Hepatocyte (in vitro differentiated cells): ENCODE results near the gene PCGF2. TPM values are rescaled to one million over a fixed set of nuclear protein-coding genes. Genes with fewer than 3 reads are reported as not detected.
A peak's percentile ranks its signal among the peaks of the same experiment; 100 is the strongest.

Experiments used
- DNase-seq: peaks from one replicate; pipeline ENCODE4 v3.0.0-alpha.2; 2016; ENCODE audit warnings: low spot score
- H2AFZ ChIP-seq: fragments of 200-600 bp; sonication (generic); 2 replicates; pipeline ENCODE4 v1.6.0; 2016; ENCODE audit warnings: antibody characterized with exemption, mild to moderate bottlenecking
- H3K27ac ChIP-seq: fragments of 200-600 bp; sonication (generic); 2 replicates; pipeline ENCODE4 v1.5.1; 2016; ENCODE audit warnings: mild to moderate bottlenecking
- H3K27me3 ChIP-seq: fragments of 200-600 bp; sonication (generic); 2 replicates; pipeline ENCODE4 v1.6.1; 2016
- H3K36me3 ChIP-seq: fragments of 200-600 bp; sonication (generic); replicated peaks from 2 replicates; pipeline ENCODE4 v1.5.1; 2016; ENCODE audit warnings: low read depth; ENCODE audit not compliant: insufficient read depth
- H3K4me1 ChIP-seq: fragments of 200-600 bp; sonication (generic); 2 replicates; pipeline ENCODE4 v1.5.1; 2016; ENCODE audit warnings: mild to moderate bottlenecking, moderate library complexity; ENCODE audit not compliant: insufficient read depth
- H3K4me2 ChIP-seq: fragments of 200-600 bp; sonication (generic); 2 replicates; pipeline ENCODE4 v1.6.0; 2016
- H3K4me3 ChIP-seq: fragments of 200-600 bp; sonication (generic); 2 replicates; pipeline ENCODE4 v1.5.1; 2016; ENCODE audit warnings: mild to moderate bottlenecking
- H3K79me2 ChIP-seq: fragments of 200-600 bp; sonication (generic); 2 replicates; pipeline ENCODE4 v1.6.0; 2017; ENCODE audit warnings: mild to moderate bottlenecking
- H3K9me2 ChIP-seq: fragments of 200-600 bp; sonication (generic); replicated peaks from 2 replicates; pipeline ENCODE4 v1.6.0; 2017; ENCODE audit warnings: mild to moderate bottlenecking; ENCODE audit not compliant: insufficient read depth
- H3K9me3 ChIP-seq: fragments of 200-600 bp; sonication (generic); 2 replicates; pipeline ENCODE4 v1.5.1; 2016; ENCODE audit warnings: low read depth, mild to moderate bottlenecking
- H4K20me1 ChIP-seq: fragments of 200-600 bp; sonication (generic); 2 replicates; pipeline ENCODE4 v1.6.0; 2016; ENCODE audit warnings: mild to moderate bottlenecking; ENCODE audit not compliant: insufficient read depth, poor library complexity, severe bottlenecking
- CTCF ChIP-seq: fragments of 200-600 bp; sonication (generic); IDR thresholded peaks from 2 replicates; pipeline ENCODE4 v1.5.1; 2016; ENCODE audit warnings: antibody characterized with exemption, mild to moderate bottlenecking; ENCODE audit not compliant: poor library complexity
- EZH2 ChIP-seq: fragments of 200-600 bp; sonication (generic); IDR thresholded peaks from 2 replicates; pipeline ENCODE4 v1.6.1; 2016; ENCODE audit warnings: antibody characterized with exemption, mild to moderate bottlenecking, borderline replicate concordance
- EZH2phosphoT487 ChIP-seq: fragments of 200-600 bp; sonication (generic); IDR thresholded peaks from one replicate; pipeline ENCODE4 v1.6.1; 2018; ENCODE audit warnings: antibody characterized with exemption, mild to moderate bottlenecking, low read depth, moderate library complexity; ENCODE audit not compliant: unreplicated experiment, severe bottlenecking
- WGBS: methylation state at CpG from one replicate; pipeline ENCODE4 v1.1.6; 2016; ENCODE audit warnings: low lambda C conversion rate; ENCODE audit errors: missing lambda C conversion rate; 5-methylcytosine and 5-hydroxymethylcytosine counted together
- polyA plus RNA-seq: library from polyadenylated mRNA; unstranded; fragments of >200 nt; fragmentation: Nextera tagmentation; extraction: Ambion mirVana; gene quantifications from 2 replicates; pipeline ENCODE4 v1.2.1, GENCODE V29; 2016
- total RNA-seq: library from RNA; depleted of rRNA; stranded (reverse); fragments of >200 nt; gene quantifications from 2 replicates; pipeline ENCODE4 v1.2.3, GENCODE V29; 2014

The PCGF2 gene
- total and polyA plus RNA-seq, 2 experiments from 2014 or later: 8.7 to 13.0 TPM

GRCh38 chr17:38743556-38744171 lies 4.5 kb downstream of the PCGF2 start:
- Histone ChIP-seq H3K9me3 (no peaks in the 10 kb centered on the region), H3K79me2 (peaks cover 92% of the 10 kb centered on the region), H2AFZ (no peak overlapping the region), H4K20me1 (peaks cover 63% of the 10 kb centered on the region), H3K4me3 (no peak overlapping the region), H3K4me2 (peak overlapping the region; percentile 69), H3K36me3 (no peaks in the 10 kb centered on the region), H3K4me1 (peaks cover 44% of the 10 kb centered on the region), H3K27ac (peak overlapping the region; percentile 85), H3K9me2 (no peaks in the 10 kb centered on the region), H3K27me3 (no peaks in the 10 kb centered on the region)
- DNase-seq: peak; percentile 22
- TF ChIP-seq EZH2phosphoT487: no peak
- WGBS: 47% methylated on average over 4 of the region's 4 CpGs

- peak overlapping the region; percentile 69 for H3K4me2 ChIP-seq
- H3K4me3 ChIP-seq: no peak overlapping the region
- peak; percentile 86 for DNase-seq
- peak overlapping the region; percentile 94 for H3K27ac ChIP-seq
- WGBS: 68% methylated on average over 22 of the region's 22 CpGs
- H3K27me3 ChIP-seq: no peaks in the 10 kb centered on the region
- H2AFZ ChIP-seq: no peak overlapping the region
- H4K20me1 ChIP-seq: peaks cover 63% of the 10 kb centered on the region
- no peaks in the 10 kb centered on the region for H3K36me3 ChIP-seq
- H3K9me3 ChIP-seq: no peaks in the 10 kb centered on the region
- H3K79me2 ChIP-seq: peaks cover 95% of the 10 kb centered on the region
- TF ChIP-seq EZH2phosphoT487: no peak
- TF ChIP-seq EZH2: no peak
- TF ChIP-seq CTCF: no peak
- no peaks in the 10 kb centered on the region for H3K9me2 ChIP-seq
- peaks cover 44% of the 10 kb centered on the region for H3K4me1 ChIP-seq
Measured at GRCh38 chr17:38742411-38743308, 5.5 kb downstream of the PCGF2 start.

- H3K9me2 ChIP-seq: no peaks in the 10 kb centered on the region
- WGBS: 78% methylated on average over 7 of the region's 7 CpGs
- H4K20me1 ChIP-seq: peaks cover 63% of the 10 kb centered on the region
- H2AFZ ChIP-seq: no peak overlapping the region
- TF ChIP-seq EZH2 (no peak), CTCF (no peak), EZH2phosphoT487 (no peak)
- no peak overlapping the region for H3K4me3 ChIP-seq
- H3K4me2 ChIP-seq: peak overlapping the region; percentile 69
- H3K9me3 ChIP-seq: no peaks in the 10 kb centered on the region
- peaks cover 88% of the 10 kb centered on the region for H3K79me2 ChIP-seq
- H3K36me3 ChIP-seq: no peaks in the 10 kb centered on the region
- DNase-seq: peak; percentile 48
- H3K4me1 ChIP-seq: peaks cover 44% of the 10 kb centered on the region
- H3K27ac ChIP-seq: peak overlapping the region; percentile 94
- no peaks in the 10 kb centered on the region for H3K27me3 ChIP-seq
Measured at GRCh38 chr17:38741921-38742410, 6.2 kb downstream of the PCGF2 start.

GRCh38 chr17:38741461-38741860 lies 6.7 kb downstream of the PCGF2 start:
- TF ChIP-seq EZH2: no peak
- TF ChIP-seq EZH2phosphoT487: no peak
- no peak for TF ChIP-seq CTCF
- H4K20me1 ChIP-seq: peaks cover 59% of the 10 kb centered on the region
- WGBS: 86% methylated on average over 5 of the region's 5 CpGs
- H3K27me3 ChIP-seq: no peaks in the 10 kb centered on the region
- no peak overlapping the region for H3K4me3 ChIP-seq
- H3K79me2 ChIP-seq: peaks cover 86% of the 10 kb centered on the region
- no peak for DNase-seq
- peak overlapping the region; percentile 94 for H3K27ac ChIP-seq
- peaks cover 41% of the 10 kb centered on the region for H3K4me1 ChIP-seq
- peak overlapping the region; percentile 69 for H3K4me2 ChIP-seq
- H3K9me2 ChIP-seq: no peaks in the 10 kb centered on the region
- no peaks in the 10 kb centered on the region for H3K36me3 ChIP-seq
- H3K9me3 ChIP-seq: no peaks in the 10 kb centered on the region
- H2AFZ ChIP-seq: no peak overlapping the region
